Measurements from ENCODE around the gene RPL3.

DNA sequence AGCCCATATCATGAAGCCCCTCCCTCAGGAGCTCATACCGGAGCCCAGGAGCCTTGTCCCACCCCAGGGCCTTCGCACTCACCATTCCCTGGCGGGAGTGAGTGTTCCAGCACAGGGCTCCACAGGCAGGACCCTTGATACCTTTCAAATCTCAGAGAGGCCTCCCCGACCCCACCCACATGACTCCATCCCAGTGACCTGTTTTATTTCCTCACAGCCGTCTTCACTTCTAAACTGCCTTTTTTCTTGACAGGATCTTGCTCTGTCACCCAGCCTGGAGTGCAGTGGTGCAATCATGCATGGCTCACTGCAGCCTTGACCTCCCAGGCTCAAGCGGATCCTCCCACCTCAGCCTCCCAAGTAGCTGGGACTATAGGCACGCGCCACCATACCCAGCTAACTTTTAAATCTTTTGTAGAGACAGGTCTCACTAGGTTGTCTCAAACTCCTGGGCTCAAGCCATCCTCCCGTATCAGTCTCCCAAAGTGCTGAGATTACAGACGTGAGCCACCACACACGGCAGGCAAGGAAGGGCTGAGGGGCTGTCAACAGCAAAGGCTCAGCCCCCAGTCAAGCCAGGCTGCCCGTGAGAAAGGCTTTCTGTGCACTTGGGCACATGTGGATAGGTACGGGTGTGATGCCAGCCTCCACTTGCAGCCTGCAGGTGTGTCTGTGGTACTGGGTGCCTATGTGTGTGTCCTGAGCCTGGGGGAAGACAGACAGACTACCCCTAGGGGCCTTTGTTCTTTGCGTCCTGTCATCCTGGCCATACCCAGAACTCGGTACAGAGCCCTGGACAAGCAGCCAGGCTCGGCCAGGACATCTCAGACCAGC lies 9.3 kb downstream of the RPL3 start:
- TF ChIP-seq NFYB (CRISPR knock-in tag; conservative IDR thresholded peaks at IDR 0.05; ENCODE audit: low read depth) = no peak
- TF ChIP-seq, protein P1, sequence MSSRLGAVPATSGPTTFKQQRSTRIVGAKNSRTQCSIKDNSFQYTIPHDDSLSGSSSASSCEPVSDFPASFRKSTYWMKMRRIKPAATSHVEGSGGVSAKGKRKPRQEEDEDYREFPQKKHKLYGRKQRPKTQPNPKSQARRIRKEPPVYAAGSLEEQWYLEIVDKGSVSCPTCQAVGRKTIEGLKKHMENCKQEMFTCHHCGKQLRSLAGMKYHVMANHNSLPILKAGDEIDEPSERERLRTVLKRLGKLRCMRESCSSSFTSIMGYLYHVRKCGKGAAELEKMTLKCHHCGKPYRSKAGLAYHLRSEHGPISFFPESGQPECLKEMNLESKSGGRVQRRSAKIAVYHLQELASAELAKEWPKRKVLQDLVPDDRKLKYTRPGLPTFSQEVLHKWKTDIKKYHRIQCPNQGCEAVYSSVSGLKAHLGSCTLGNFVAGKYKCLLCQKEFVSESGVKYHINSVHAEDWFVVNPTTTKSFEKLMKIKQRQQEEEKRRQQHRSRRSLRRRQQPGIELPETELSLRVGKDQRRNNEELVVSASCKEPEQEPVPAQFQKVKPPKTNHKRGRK (CRISPR knock-in tag; IDR thresholded peaks at IDR 0.05; ENCODE audit: borderline replicate concordance) = no peak
- TF ChIP-seq CTCF (IDR thresholded peaks at IDR 0.05) = no peak
- TF ChIP-seq, protein P2, sequence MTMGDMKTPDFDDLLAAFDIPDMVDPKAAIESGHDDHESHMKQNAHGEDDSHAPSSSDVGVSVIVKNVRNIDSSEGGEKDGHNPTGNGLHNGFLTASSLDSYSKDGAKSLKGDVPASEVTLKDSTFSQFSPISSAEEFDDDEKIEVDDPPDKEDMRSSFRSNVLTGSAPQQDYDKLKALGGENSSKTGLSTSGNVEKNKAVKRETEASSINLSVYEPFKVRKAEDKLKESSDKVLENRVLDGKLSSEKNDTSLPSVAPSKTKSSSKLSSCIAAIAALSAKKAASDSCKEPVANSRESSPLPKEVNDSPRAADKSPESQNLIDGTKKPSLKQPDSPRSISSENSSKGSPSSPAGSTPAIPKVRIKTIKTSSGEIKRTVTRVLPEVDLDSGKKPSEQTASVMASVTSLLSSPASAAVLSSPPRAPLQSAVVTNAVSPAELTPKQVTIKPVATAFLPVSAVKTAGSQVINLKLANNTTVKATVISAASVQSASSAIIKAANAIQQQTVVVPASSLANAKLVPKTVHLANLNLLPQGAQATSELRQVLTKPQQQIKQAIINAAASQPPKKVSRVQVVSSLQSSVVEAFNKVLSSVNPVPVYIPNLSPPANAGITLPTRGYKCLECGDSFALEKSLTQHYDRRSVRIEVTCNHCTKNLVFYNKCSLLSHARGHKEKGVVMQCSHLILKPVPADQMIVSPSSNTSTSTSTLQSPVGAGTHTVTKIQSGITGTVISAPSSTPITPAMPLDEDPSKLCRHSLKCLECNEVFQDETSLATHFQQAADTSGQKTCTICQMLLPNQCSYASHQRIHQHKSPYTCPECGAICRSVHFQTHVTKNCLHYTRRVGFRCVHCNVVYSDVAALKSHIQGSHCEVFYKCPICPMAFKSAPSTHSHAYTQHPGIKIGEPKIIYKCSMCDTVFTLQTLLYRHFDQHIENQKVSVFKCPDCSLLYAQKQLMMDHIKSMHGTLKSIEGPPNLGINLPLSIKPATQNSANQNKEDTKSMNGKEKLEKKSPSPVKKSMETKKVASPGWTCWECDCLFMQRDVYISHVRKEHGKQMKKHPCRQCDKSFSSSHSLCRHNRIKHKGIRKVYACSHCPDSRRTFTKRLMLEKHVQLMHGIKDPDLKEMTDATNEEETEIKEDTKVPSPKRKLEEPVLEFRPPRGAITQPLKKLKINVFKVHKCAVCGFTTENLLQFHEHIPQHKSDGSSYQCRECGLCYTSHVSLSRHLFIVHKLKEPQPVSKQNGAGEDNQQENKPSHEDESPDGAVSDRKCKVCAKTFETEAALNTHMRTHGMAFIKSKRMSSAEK (CRISPR knock-in tag; IDR thresholded peaks at IDR 0.05; ENCODE audit: borderline replicate concordance) = no peak
- TF ChIP-seq CREB1 (CRISPR knock-in tag; IDR thresholded peaks at IDR 0.05) = no peak
- TF ChIP-seq, protein P3, sequence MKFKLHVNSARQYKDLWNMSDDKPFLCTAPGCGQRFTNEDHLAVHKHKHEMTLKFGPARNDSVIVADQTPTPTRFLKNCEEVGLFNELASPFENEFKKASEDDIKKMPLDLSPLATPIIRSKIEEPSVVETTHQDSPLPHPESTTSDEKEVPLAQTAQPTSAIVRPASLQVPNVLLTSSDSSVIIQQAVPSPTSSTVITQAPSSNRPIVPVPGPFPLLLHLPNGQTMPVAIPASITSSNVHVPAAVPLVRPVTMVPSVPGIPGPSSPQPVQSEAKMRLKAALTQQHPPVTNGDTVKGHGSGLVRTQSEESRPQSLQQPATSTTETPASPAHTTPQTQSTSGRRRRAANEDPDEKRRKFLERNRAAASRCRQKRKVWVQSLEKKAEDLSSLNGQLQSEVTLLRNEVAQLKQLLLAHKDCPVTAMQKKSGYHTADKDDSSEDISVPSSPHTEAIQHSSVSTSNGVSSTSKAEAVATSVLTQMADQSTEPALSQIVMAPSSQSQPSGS (CRISPR knock-in tag; IDR thresholded peaks at IDR 0.05; ENCODE audit: borderline replicate concordance, low read depth) = no peak
- no peak for TF ChIP-seq JUN (CRISPR knock-in tag; IDR thresholded peaks at IDR 0.05)
- TF ChIP-seq HMGXB4 (CRISPR knock-in tag; IDR thresholded peaks at IDR 0.05) = no peak
- TF ChIP-seq, protein P4, sequence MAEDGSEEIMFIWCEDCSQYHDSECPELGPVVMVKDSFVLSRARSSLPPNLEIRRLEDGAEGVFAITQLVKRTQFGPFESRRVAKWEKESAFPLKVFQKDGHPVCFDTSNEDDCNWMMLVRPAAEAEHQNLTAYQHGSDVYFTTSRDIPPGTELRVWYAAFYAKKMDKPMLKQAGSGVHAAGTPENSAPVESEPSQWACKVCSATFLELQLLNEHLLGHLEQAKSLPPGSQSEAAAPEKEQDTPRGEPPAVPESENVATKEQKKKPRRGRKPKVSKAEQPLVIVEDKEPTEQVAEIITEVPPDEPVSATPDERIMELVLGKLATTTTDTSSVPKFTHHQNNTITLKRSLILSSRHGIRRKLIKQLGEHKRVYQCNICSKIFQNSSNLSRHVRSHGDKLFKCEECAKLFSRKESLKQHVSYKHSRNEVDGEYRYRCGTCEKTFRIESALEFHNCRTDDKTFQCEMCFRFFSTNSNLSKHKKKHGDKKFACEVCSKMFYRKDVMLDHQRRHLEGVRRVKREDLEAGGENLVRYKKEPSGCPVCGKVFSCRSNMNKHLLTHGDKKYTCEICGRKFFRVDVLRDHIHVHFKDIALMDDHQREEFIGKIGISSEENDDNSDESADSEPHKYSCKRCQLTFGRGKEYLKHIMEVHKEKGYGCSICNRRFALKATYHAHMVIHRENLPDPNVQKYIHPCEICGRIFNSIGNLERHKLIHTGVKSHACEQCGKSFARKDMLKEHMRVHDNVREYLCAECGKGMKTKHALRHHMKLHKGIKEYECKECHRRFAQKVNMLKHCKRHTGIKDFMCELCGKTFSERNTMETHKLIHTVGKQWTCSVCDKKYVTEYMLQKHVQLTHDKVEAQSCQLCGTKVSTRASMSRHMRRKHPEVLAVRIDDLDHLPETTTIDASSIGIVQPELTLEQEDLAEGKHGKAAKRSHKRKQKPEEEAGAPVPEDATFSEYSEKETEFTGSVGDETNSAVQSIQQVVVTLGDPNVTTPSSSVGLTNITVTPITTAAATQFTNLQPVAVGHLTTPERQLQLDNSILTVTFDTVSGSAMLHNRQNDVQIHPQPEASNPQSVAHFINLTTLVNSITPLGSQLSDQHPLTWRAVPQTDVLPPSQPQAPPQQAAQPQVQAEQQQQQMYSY (CRISPR knock-in tag; IDR thresholded peaks at IDR 0.05) = no peak
- no peak for TF ChIP-seq ZMAT4 (CRISPR knock-in tag; IDR thresholded peaks at IDR 0.05)
